GM12875 (cell line): ENCODE data around the gene PIKFYVE.

Source experiments
- H3K4me3 ChIP-seq: one replicate; pipeline ENCODE4 v1.5.1; 2011; ENCODE audit warnings: low read depth, low read length, control low read depth
- TF ChIP-seq, protein P1 (sequence below): IDR thresholded peaks from 2 replicates; pipeline ENCODE4 v1.5.1; 2011; ENCODE audit warnings: low read depth, mild to moderate bottlenecking, control low read depth, inconsistent platforms, low read length, moderate library complexity, borderline replicate concordance; ENCODE audit not compliant: insufficient read depth

Gene PIKFYVE

DNA sequence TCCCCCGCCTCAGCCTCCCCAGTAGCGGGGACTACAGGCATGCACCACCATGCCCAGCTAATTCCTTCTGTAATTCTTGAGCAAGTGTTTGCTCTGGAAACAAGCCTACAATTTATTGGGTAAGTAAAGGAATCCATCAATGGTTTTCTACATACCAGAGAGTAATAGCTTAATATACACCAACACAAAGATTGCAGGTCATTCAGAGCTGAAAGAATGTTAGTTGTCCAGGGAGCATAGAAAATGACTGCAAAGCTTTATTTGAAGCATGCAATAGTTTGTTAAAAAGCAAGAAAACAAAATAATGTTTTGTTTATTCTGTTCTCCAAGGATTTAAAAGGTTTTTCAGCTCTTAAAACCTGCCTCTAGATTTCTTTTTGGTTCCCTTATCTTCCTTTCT lies 16.8 kb upstream of the PIKFYVE start:
- TF ChIP-seq, protein P1, sequence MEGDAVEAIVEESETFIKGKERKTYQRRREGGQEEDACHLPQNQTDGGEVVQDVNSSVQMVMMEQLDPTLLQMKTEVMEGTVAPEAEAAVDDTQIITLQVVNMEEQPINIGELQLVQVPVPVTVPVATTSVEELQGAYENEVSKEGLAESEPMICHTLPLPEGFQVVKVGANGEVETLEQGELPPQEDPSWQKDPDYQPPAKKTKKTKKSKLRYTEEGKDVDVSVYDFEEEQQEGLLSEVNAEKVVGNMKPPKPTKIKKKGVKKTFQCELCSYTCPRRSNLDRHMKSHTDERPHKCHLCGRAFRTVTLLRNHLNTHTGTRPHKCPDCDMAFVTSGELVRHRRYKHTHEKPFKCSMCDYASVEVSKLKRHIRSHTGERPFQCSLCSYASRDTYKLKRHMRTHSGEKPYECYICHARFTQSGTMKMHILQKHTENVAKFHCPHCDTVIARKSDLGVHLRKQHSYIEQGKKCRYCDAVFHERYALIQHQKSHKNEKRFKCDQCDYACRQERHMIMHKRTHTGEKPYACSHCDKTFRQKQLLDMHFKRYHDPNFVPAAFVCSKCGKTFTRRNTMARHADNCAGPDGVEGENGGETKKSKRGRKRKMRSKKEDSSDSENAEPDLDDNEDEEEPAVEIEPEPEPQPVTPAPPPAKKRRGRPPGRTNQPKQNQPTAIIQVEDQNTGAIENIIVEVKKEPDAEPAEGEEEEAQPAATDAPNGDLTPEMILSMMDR = no peak
- H3K4me3 ChIP-seq = no peak overlapping the region

DNA sequence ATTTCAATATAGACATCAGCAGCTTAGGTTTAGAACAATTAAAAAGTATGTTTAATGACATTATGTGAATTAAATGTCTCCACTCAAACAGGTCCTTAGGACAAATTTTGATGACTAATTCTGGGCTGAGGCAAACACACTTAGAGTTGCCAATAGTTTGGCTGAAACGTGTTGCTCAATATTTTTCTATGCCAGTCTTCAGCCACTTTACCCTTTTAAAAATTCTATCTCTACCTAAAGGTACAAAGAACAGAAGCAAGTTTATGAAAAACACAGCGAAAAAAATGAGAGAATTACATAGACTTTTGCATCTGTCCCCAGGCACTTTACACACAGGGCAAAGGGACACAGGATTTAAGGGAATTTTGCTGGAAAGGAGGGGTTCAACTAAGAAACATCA lies 15.7 kb upstream of the PIKFYVE start:
- TF ChIP-seq, protein P1 = no peak
- H3K4me3 ChIP-seq = no peak overlapping the region

DNA sequence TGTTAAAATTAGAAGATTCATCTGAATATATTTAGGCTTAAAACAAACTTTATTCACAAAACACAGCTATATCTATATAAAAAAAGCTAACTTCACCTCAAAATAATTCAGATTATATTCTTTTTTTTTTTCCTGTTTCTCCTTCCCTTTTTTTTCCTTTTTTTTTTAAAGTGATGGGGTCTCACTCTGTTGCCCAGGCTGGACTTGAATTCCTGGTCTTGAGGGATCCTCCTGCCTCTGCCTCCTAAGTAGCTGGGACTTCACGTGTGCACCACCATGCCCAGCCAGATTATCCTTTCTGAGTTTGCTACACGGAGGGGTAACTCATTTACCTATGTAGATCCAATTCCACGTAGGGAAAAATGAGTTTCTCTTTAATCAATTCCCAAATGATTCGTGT lies 15.0 kb upstream of the PIKFYVE start:
- TF ChIP-seq, protein P1 = no peak
- no peak overlapping the region for H3K4me3 ChIP-seq

DNA sequence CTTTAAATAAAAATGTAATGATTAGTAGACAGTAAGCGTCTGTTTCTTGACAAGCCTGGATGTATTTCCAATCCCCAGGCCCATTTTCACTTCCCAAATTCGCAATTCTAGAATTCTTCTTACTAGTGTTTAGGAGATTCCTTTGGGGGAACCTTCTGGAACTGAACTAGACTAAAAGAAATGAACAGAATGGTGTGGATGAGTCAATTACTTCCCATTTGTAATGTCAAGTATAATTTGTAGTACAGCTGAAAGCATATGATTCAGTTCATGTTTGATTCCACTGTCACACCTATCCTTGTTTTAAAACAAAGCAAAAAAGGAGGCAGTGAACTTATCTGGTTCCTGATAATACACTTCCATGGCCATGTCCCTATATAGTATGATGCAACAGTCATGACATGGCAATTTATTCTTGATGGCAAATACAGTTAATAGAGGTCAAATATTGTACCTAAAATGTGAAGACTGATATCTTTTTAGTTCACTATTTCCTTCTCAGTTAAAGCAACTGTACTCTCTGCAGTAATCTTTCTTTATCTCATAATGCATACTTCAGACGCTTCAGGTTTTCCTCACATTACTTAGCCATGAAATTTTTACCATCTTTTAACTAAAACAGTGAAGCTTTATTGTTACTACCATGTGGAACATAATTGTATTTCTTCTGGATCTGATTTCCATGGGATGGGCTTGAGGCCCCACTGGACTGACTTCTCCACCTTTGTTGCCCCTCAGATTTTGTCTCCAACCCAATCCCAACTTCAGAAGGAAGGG lies 13.2 kb upstream of the PIKFYVE start:
- H3K4me3 ChIP-seq = no peak overlapping the region
- TF ChIP-seq, protein P1 = no peak

DNA sequence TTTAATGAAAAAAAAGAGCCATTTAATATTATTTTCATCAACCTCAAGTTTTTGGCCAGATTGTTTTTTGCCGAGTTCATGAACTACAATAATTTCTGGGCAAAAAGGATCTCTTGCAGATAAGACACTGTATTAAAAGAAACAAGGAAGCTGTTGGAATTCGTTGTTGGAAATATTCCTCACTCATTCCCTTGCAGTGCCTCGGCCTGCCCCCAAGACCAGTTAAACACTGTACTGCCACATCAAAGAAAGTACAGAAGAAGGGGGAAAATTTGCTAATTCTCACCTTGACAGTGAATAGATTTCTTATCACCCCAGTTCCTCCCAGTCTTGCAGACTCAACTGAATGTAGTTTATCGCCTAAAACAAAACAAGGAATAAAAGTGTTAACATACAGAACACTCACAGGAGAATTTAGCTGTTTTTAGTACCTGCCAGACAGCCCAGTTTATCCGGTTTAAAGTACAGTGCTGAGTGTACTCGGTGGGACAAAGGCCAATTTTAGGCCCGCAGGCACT lies 12.4 kb upstream of the PIKFYVE start:
- TF ChIP-seq, protein P1 = no peak
- H3K4me3 ChIP-seq = peak overlapping the region; percentile 57

DNA sequence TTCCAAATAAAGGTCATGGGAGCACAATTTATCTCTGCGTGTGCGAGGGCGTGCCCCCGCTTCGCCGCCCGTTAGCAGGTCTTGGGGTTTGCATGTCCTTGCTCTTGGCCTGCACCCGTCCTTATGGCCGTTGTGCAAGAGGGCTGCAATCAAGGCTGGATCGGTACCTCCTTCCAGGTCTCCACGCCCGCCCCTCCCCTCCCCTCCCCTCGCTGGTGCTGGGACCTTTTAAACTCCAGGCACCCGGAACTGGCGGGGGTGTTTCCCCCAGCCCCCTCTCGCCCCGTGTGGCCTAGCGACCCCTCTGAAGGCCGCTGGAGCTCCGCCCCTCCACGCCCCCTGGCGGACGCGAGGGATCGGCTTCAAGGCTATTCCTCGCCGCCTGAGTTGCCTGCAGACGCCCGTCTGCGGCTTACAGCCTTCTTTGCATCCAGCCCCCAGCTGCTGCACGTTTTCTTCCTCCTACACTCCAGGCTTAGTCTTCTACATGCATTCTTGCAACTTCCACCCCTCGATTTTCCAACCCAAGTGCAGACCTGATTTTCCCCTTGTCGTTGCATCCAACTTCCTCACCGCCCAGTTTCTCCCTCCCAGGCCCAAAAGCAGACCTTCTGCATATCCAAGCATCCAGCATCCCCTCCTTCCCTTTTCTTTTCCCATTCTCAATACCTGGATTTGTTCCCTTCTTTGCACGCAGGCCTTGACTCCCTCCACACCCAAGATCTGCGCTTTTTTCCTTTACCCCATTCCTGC lies 11.8 kb upstream of the PIKFYVE start:
- TF ChIP-seq, protein P1 = peak; percentile 94
- H3K4me3 ChIP-seq = peak overlapping the region; percentile 57
